Thoracic aorta (tissue), 2 donors: Measurements from ENCODE around the gene ZNF138. TPM values are rescaled to one million over a fixed set of nuclear protein-coding genes. Genes with fewer than 3 reads are reported as not detected.

ENCODE experiments used
- ATAC-seq: fragments of 150-250 bp; one replicate; pipeline ENCODE4 v1.8.0; 2017; ENCODE audit warnings: low read depth; ENCODE audit not compliant: insufficient number of reproducible peaks, low FRiP score
- DNase-seq: peaks from one replicate; pipeline ENCODE4 v3.0.0-alpha.2; 2020; ENCODE audit warnings: low spot score
- H3K27ac ChIP-seq, 2 donors: fragments of 200-600 bp; sonication (generic); 1 replicate in 1 of 2; 2 replicates in 1 of 2; pipeline ENCODE4 v1.5.1; 2016; ENCODE audit warnings: mild to moderate bottlenecking in 2 of 2, moderate library complexity in 2 of 2
- H3K27me3 ChIP-seq: fragments of 200-600 bp; sonication (generic); replicated peaks from 2 replicates; pipeline ENCODE4 v1.6.0; 2016; ENCODE audit warnings: mild to moderate bottlenecking; ENCODE audit not compliant: insufficient read depth
- H3K36me3 ChIP-seq: fragments of 200-600 bp; sonication (generic); one replicate; pipeline ENCODE4 v1.5.1; 2016
- H3K4me1 ChIP-seq, 2 donors: fragments of 200-600 bp; sonication (generic); 1 replicate in 1 of 2; 2 replicates in 1 of 2; pipeline versions ENCODE4 v1.5.1 to v1.6.0; 2016; ENCODE audit warnings: low read depth in 2 of 2, mild to moderate bottlenecking in 1 of 2; ENCODE audit not compliant: control insufficient read depth in 1 of 2
- H3K4me3 ChIP-seq: fragments of 200-600 bp; sonication (generic); 2 replicates; pipeline ENCODE4 v1.5.1; 2016; ENCODE audit warnings: mild to moderate bottlenecking
- H3K9me3 ChIP-seq: fragments of 200-600 bp; sonication (generic); 2 replicates; pipeline ENCODE4 v1.5.1; 2016
- CTCF ChIP-seq: fragments of 200-600 bp; sonication (generic); IDR thresholded peaks from one replicate; pipeline ENCODE4 v1.5.1; 2019; ENCODE audit warnings: antibody characterized with exemption
- total RNA-seq, 2 donors: library from RNA; depleted of rRNA; stranded (reverse); fragments of >200 nt; gene quantifications; one replicate each; pipeline versions ENCODE4 v1.1.0 to v1.2.3, GENCODE V29; 2016

The ZNF138 gene
- total RNA-seq, 2 donors from 2014 or later: 7.7 to 11.0 TPM

GRCh38 chr7:64838691-64839090, 44.5 kb downstream of the ZNF138 start:
- Histone ChIP-seq H3K27me3 (no peaks in the 10 kb centered on the region), H3K36me3 (no peaks in the 10 kb centered on the region), H3K27ac (no peak overlapping the region), H3K4me1 (no peaks in the 10 kb centered on the region), H3K9me3 (no peaks in the 10 kb centered on the region), H3K4me3 (no peak overlapping the region)
- TF ChIP-seq CTCF: no peak
- ATAC-seq (no peak), DNase-seq (no peak)

DNA sequence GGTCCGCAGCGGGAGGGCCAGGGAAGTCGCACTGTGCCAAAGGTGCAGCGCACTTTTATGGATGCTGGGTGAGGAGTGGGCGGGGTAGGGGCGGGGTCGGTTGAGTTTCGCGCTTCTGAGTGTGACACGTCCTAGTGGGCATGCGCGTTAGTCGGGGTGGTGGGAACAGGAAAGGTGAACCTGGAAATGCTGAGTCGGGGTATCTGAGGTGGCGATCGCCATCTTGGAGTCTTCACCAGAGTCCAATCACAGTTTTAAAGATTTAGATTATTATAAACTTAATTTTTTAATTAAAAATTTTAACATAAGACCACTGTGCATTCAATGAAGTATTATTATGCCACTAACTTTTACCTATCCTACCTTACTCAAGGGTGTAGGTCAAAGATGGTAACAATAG, 45.7 kb downstream of the ZNF138 start:
- no peak for DNase-seq
- no peak for TF ChIP-seq CTCF
- Histone ChIP-seq H3K4me1 (no peaks in the 10 kb centered on the region), H3K27ac (no peak overlapping the region), H3K4me3 (no peak overlapping the region), H3K36me3 (no peaks in the 10 kb centered on the region), H3K27me3 (no peaks in the 10 kb centered on the region), H3K9me3 (no peaks in the 10 kb centered on the region)
- ATAC-seq: no peak

- no peaks in the 10 kb centered on the region for H3K9me3 ChIP-seq
- no peak for ATAC-seq
- no peaks in the 10 kb centered on the region for H3K27me3 ChIP-seq
- TF ChIP-seq CTCF: no peak
- H3K4me3 ChIP-seq: no peak overlapping the region
- H3K27ac ChIP-seq: no peak overlapping the region
- no peaks in the 10 kb centered on the region for H3K4me1 ChIP-seq
- H3K36me3 ChIP-seq: no peaks in the 10 kb centered on the region
- DNase-seq: no peak
These were observed 55.2 kb downstream of the ZNF138 start for GRCh38 chr7:64849250-64849923.

DNA sequence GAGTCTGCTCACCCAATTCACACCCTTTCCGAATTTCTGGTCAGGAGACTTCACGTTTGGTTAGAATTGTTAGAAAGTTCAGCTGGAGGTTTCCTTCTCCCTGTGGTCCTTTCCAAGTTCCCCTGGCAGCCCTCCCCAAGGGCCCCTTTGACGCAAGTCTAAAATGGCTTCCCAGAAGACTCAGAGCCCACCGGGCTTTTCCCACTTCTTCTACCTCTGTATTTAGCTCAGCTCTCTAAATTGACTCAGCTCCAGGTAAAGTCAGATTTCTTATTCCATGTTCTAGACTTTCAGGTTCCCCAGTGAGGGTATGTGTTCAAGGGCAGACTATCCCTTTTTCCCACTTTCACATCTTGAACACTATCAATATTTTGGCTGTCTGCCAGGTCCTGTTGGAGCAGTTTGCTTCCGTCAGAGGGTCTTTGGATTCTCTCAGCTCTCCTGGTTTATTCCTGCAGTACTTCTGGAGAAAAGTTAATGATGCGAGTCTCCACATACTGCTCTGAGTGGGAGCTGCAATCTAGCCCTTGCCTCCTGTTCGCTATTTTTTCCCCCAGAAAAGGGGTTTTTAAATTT, 55.8 kb downstream of the ZNF138 start:
- Histone ChIP-seq H3K4me1 (no peaks in the 10 kb centered on the region), H3K27me3 (no peaks in the 10 kb centered on the region), H3K9me3 (no peaks in the 10 kb centered on the region), H3K27ac (no peak overlapping the region), H3K36me3 (no peaks in the 10 kb centered on the region), H3K4me3 (no peak overlapping the region)
- no peak for TF ChIP-seq CTCF
- ATAC-seq: no peak
- no peak for DNase-seq

DNA sequence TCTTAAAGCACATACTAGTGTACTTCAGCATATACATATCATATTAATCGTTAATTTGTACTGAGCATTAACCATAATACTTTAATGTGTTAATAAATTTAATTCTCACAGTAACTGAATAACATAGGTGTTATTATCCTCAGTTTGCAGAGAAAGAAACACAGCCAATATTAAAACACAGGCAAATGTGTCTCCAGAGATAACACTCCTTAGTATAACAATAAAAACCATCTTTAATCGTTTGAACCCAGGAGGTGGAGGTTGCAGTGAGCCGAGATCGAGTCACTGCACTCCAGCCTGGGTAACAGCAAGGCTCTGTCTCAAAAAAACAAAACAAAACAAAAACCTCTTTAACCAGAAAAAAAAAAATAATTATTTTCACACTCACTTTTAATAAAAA, 59.5 kb downstream of the ZNF138 start:
- TF ChIP-seq CTCF: no peak
- DNase-seq (no peak), ATAC-seq (no peak)
- H3K4me3 ChIP-seq: no peak overlapping the region
- no peaks in the 10 kb centered on the region for H3K4me1 ChIP-seq
- no peaks in the 10 kb centered on the region for H3K27me3 ChIP-seq
- no peak overlapping the region for H3K27ac ChIP-seq
- no peaks in the 10 kb centered on the region for H3K36me3 ChIP-seq
- H3K9me3 ChIP-seq: no peaks in the 10 kb centered on the region
